Aorta (tissue), 5 donors: ENCODE data around the gene TOMM6. TPM values are rescaled to one million over a fixed set of nuclear protein-coding genes. Genes with fewer than 3 reads are reported as not detected.

Source experiments
- ATAC-seq: fragments of 200-7000 bp; cut with Tn5 transposase; one replicate; pipeline ENCODE4 v1.9.1; 2022; ENCODE audit warnings: moderate library complexity; ENCODE audit not compliant: low FRiP score
- DNase-seq, 2 donors: peaks; one replicate each; pipeline ENCODE4 v3.0.0-alpha.2; 2020
- H3K27ac ChIP-seq, 2 donors: one replicate each; pipeline ENCODE4 v1.5.1; 2013; ENCODE audit warnings: low read length in 2 of 2, mild to moderate bottlenecking in 2 of 2, moderate library complexity in 2 of 2, control low read depth in 1 of 2, inconsistent platforms in 1 of 2, low read depth in 1 of 2
- H3K27me3 ChIP-seq, 2 donors: one replicate each; pipeline ENCODE4 v1.6.1; 2013; ENCODE audit warnings: control low read depth in 1 of 2, low read length in 1 of 2, mild to moderate bottlenecking in 1 of 2, moderate library complexity in 1 of 2; ENCODE audit not compliant: insufficient read depth in 2 of 2, control insufficient read depth in 1 of 2
- H3K36me3 ChIP-seq, 2 donors: one replicate each; pipeline ENCODE4 v1.6.1; 2013; ENCODE audit warnings: control low read depth in 1 of 2, low read length in 1 of 2, mild to moderate bottlenecking in 1 of 2; ENCODE audit not compliant: insufficient read depth in 2 of 2, control insufficient read depth in 1 of 2
- H3K4me1 ChIP-seq, 2 donors: one replicate each; pipeline ENCODE4 v1.6.1; 2013; ENCODE audit warnings: low read length in 2 of 2, control low read depth in 1 of 2, mild to moderate bottlenecking in 1 of 2, moderate library complexity in 1 of 2; ENCODE audit not compliant: insufficient read depth in 2 of 2, control insufficient read depth in 1 of 2
- H3K4me3 ChIP-seq, 2 donors: one replicate each; pipeline ENCODE4 v1.5.1; 2013; ENCODE audit warnings: low read length in 2 of 2, control low read depth in 1 of 2, mild to moderate bottlenecking in 1 of 2
- H3K9me3 ChIP-seq: one replicate; pipeline ENCODE4 v1.6.1; 2013; ENCODE audit warnings: mild to moderate bottlenecking, low read length; ENCODE audit not compliant: control insufficient read depth
- WGBS, 2 donors: extraction: QIAGEN DNeasy Blood & Tissue Kit; methylation state at CpG; one replicate each; pipeline ENCODE4 v1.1.7; 2013; 5-methylcytosine and 5-hydroxymethylcytosine counted together
- intact Hi-C, 2 donors: fragments of 100-400 bp; cut with DNase I; formaldehyde crosslinking; loops; one replicate each; pipeline versions ENCODE4 v1.14.2 to v1.15.0; 2022
- polyA plus RNA-seq, 2 donors: library from polyadenylated mRNA; stranded (reverse); fragments of 200-250 nt; gene quantifications; one replicate each; pipeline ENCODE4 v1.2.3, GENCODE V29; 2013
- total RNA-seq, 2 donors: library from RNA; stranded (reverse); fragmentation: NEBNext Ultra II Directional; extraction: Animal tissue kit (Norgen Biotek cat#: 25700); gene quantifications; one replicate each; pipeline ENCODE4 v1.2.1, GENCODE V29; 2021
- donor health status: healthy with polysubstance abuse.
- donor health status: Bipolar disorder and iron deficiency.
- donor health status: DM: no; HTN: no; CAD: no.
- donor health status: DM: no; HTN: no; CAD: no.
- donor health status: DM: yes; HTN: yes; CAD: no.

The TOMM6 gene
- total and polyA plus RNA-seq, 4 donors, result 74.8 to 236 (median 144) TPM

GRCh38 chr6:41786451-41787218, 859 bp upstream of the TOMM6 start:
- Histone ChIP-seq H3K4me1 (no peaks in the 10 kb centered on the region), H3K27me3 (no peaks in the 10 kb centered on the region), H3K9me3 (no peaks in the 10 kb centered on the region), H3K36me3 (no peaks in the 10 kb centered on the region), H3K27ac (peak overlapping the region; percentile 29 to 89), H3K4me3 (peak overlapping the region; percentile 73 to 86)
- peak; percentile 96 for ATAC-seq
- peak; percentile 93 to 97 for DNase-seq
- 0% methylated on average over 42 to 58 of the region's 58 CpGs for WGBS, 2 donors
- intact Hi-C loops, result loop anchor here (1.0 to 10.0 kb wide), 4 partner anchors 80 to 778 kb away; partner anchors contain the start of genes BYSL (in 2 of the 2), MED20 (in 2 of the 2), UBR2 (in 1 of the 2) and USP49 (in 1 of the 2)

GRCh38 chr6:41789390-41789724, 1.9 kb downstream of the TOMM6 start:
- Histone ChIP-seq H3K4me3 (no peak overlapping the region), H3K27ac (no peak overlapping the region), H3K36me3 (no peaks in the 10 kb centered on the region), H3K4me1 (no peaks in the 10 kb centered on the region), H3K27me3 (no peaks in the 10 kb centered on the region), H3K9me3 (no peaks in the 10 kb centered on the region)
- intact Hi-C loops, result loop anchor here in 1 of 2 donors (10.0 kb wide), 2 partner anchors 105 to 775 kb away; partner anchors contain the start of genes UBR2 and USP49
- 74 to 79% methylated on average over 3 of the region's 3 CpGs for WGBS, 2 donors
- DNase-seq, result no peak
- no peak for ATAC-seq

- H3K4me1 ChIP-seq, result no peaks in the 10 kb centered on the region
- ATAC-seq (no peak), DNase-seq (no peak)
- no peak overlapping the region for H3K4me3 ChIP-seq
- H3K27me3 ChIP-seq, result no peaks in the 10 kb centered on the region
- H3K27ac ChIP-seq, result no peak overlapping the region
- no peaks in the 10 kb centered on the region for H3K9me3 ChIP-seq
- intact Hi-C loops, result no loop called here
- WGBS, 2 donors, result 93 to 100% methylated on average over 1 of the region's 1 CpG
- H3K36me3 ChIP-seq, result no peaks in the 10 kb centered on the region
These were observed 2.6 kb downstream of the TOMM6 start for GRCh38 chr6:41790045-41790444.

- Histone ChIP-seq H3K27ac (no peak overlapping the region), H3K4me1 (no peaks in the 10 kb centered on the region), H3K4me3 (no peak overlapping the region), H3K27me3 (no peaks in the 10 kb centered on the region), H3K9me3 (no peaks in the 10 kb centered on the region), H3K36me3 (peaks cover 0 to 1% of the 10 kb centered on the region in 2 donors)
- intact Hi-C loops, result no loop called here
- no peak for ATAC-seq
- 63 to 70% methylated on average over 1 of the region's 1 CpG for WGBS, 2 donors
- DNase-seq, result no peak
These were observed 3.8 kb downstream of the TOMM6 start for GRCh38 chr6:41791305-41791704.

GRCh38 chr6:41791984-41792383, 4.5 kb downstream of the TOMM6 start:
- Histone ChIP-seq H3K4me3 (no peak overlapping the region), H3K36me3 (peaks cover 0 to 1% of the 10 kb centered on the region in 2 donors), H3K9me3 (no peaks in the 10 kb centered on the region), H3K27ac (no peak overlapping the region), H3K27me3 (no peaks in the 10 kb centered on the region), H3K4me1 (no peaks in the 10 kb centered on the region)
- 79 to 82% methylated on average over 4 of the region's 4 CpGs for WGBS, 2 donors
- DNase-seq, result no peak
- intact Hi-C loops, result no loop called here
- ATAC-seq, result no peak

GRCh38 chr6:41796474-41796873, 9.0 kb downstream of the TOMM6 start:
- Histone ChIP-seq H3K36me3 (peaks cover 0 to 3% of the 10 kb centered on the region in 2 donors), H3K9me3 (no peaks in the 10 kb centered on the region), H3K27me3 (no peaks in the 10 kb centered on the region), H3K4me1 (no peaks in the 10 kb centered on the region), H3K27ac (no peak overlapping the region), H3K4me3 (no peak overlapping the region)
- DNase-seq (no peak), ATAC-seq (no peak)
- WGBS, 2 donors, result 93 to 98% methylated on average over 2 of the region's 2 CpGs
- intact Hi-C loops, result no loop called here

- Histone ChIP-seq H3K4me1 (no peaks in the 10 kb centered on the region), H3K9me3 (no peaks in the 10 kb centered on the region), H3K27ac (no peak overlapping the region), H3K27me3 (no peaks in the 10 kb centered on the region), H3K4me3 (no peak overlapping the region), H3K36me3 (peaks cover 0 to 3% of the 10 kb centered on the region in 2 donors)
- intact Hi-C loops, result no loop called here
- 96 to 97% methylated on average over 7 of the region's 7 CpGs for WGBS, 2 donors
- ATAC-seq (no peak), DNase-seq (no peak)
These were observed 11.5 kb downstream of the TOMM6 start for GRCh38 chr6:41798901-41799558.

GRCh38 chr6:41799559-41799911, 12.0 kb downstream of the TOMM6 start:
- Histone ChIP-seq H3K9me3 (no peaks in the 10 kb centered on the region), H3K27ac (no peak overlapping the region), H3K4me1 (no peaks in the 10 kb centered on the region), H3K27me3 (no peaks in the 10 kb centered on the region), H3K36me3 (peaks cover 0 to 3% of the 10 kb centered on the region in 2 donors), H3K4me3 (no peak overlapping the region)
- 88 to 89% methylated on average over 2 of the region's 2 CpGs for WGBS, 2 donors
- DNase-seq (no peak), ATAC-seq (no peak)
- intact Hi-C loops, result no loop called here

- DNase-seq, result no peak
- no peak for ATAC-seq
- Histone ChIP-seq H3K9me3 (no peaks in the 10 kb centered on the region), H3K4me1 (no peaks in the 10 kb centered on the region), H3K36me3 (peaks cover 0 to 3% of the 10 kb centered on the region in 2 donors), H3K27ac (no peak overlapping the region), H3K27me3 (no peaks in the 10 kb centered on the region), H3K4me3 (no peak overlapping the region)
- WGBS, 2 donors, result 68 to 71% methylated on average over 2 of the region's 2 CpGs
- intact Hi-C loops, result no loop called here
These were observed 13.9 kb downstream of the TOMM6 start for GRCh38 chr6:41801380-41801779.
